GM06990 (cell line): ENCODE data around the gene CKAP5.

ENCODE experiments used
- DNase-seq: peaks from one replicate; pipeline ENCODE4 v3.0.0-alpha.2; 2011; ENCODE audit not compliant: insufficient read length; ENCODE audit errors: extremely low read depth
- H3K27me3 ChIP-seq: replicated peaks from 2 replicates; pipeline ENCODE4 v1.6.0; 2011; ENCODE audit warnings: low read length; ENCODE audit not compliant: control insufficient read depth, insufficient read depth
- H3K36me3 ChIP-seq: 2 replicates; pipeline ENCODE4 v1.5.1; 2011; ENCODE audit warnings: low read length; ENCODE audit not compliant: control insufficient read depth, insufficient read depth
- H3K4me3 ChIP-seq: replicated peaks from 2 replicates; pipeline ENCODE4 v1.5.1; 2011; ENCODE audit warnings: low read depth, mild to moderate bottlenecking, control low read depth, low read length
- TF ChIP-seq, protein P1 (sequence below): IDR thresholded peaks from 2 replicates; pipeline ENCODE4 v1.5.1; 2011; ENCODE audit warnings: low read length, control low read depth, mild to moderate bottlenecking, inconsistent platforms; ENCODE audit not compliant: insufficient read depth, poor library complexity, severe bottlenecking

CKAP5 gene

DNA sequence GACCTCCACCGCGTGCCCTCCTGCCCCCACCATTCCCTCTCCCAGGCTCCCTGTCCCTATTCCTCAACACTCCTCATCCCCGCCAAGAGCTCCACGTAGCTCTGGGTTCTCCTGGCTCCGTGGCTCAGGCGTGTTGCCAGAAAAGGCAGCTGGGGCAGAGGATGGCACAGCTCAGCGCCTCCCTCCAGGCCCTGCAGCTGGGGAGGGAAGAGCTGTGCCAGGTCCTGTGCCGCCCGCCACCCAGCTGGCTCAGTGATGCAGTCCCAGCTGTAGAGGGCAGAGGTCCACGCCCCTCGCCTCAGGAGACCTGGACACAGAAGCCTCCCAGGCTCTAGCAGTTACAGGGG, 149.9 kb downstream of the CKAP5 start:
- DNase-seq = no peak
- TF ChIP-seq, protein P1, sequence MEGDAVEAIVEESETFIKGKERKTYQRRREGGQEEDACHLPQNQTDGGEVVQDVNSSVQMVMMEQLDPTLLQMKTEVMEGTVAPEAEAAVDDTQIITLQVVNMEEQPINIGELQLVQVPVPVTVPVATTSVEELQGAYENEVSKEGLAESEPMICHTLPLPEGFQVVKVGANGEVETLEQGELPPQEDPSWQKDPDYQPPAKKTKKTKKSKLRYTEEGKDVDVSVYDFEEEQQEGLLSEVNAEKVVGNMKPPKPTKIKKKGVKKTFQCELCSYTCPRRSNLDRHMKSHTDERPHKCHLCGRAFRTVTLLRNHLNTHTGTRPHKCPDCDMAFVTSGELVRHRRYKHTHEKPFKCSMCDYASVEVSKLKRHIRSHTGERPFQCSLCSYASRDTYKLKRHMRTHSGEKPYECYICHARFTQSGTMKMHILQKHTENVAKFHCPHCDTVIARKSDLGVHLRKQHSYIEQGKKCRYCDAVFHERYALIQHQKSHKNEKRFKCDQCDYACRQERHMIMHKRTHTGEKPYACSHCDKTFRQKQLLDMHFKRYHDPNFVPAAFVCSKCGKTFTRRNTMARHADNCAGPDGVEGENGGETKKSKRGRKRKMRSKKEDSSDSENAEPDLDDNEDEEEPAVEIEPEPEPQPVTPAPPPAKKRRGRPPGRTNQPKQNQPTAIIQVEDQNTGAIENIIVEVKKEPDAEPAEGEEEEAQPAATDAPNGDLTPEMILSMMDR = no peak
- Histone ChIP-seq H3K36me3 (peaks cover 33% of the 10 kb centered on the region), H3K4me3 (no peak overlapping the region), H3K27me3 (no peaks in the 10 kb centered on the region)

DNA sequence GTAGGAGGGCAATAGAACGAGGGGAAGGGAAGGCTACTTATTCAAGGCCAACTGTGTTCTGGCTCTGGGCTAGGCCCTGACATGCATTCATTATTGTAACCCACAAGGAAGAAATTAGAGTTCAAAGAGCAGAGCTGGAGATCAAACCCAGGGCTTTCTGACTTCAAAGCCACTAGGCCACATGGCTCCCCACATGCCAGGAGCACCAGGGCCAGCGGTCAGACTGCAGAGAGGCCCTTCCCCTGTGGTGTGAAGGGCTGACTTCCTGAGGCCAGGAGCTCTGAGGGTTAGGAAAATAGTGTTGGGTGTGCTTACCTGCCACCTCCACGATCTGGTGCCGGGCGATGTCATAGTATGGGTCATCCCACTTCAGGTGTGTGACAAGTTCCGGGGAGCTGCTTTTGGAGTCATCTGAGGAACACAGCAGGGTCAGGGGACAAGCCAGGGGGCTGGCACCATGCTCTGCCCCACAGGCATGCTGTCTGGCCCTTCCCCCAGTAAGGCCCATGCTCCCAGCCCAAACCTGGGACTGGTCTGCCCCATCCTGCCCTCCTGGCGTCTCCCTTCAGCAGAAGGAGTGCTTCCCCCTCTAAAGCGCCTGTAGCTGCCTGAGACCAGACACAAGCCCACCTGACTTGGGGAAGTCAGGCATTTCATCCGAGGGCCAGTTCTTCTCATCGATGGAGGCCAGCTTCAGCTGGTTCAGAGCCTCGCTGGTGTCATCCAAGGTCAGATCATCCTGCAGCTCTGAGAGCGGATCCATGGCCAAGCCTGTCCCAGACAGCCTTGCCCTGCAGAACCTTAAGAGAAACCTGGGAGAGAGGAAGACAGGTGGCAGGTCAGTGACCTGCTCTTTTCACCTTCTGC, 150.5 kb downstream of the CKAP5 start:
- Histone ChIP-seq H3K36me3 (peaks cover 33% of the 10 kb centered on the region), H3K4me3 (no peak overlapping the region), H3K27me3 (no peaks in the 10 kb centered on the region)
- TF ChIP-seq, protein P1 = no peak
- no peak for DNase-seq

DNA sequence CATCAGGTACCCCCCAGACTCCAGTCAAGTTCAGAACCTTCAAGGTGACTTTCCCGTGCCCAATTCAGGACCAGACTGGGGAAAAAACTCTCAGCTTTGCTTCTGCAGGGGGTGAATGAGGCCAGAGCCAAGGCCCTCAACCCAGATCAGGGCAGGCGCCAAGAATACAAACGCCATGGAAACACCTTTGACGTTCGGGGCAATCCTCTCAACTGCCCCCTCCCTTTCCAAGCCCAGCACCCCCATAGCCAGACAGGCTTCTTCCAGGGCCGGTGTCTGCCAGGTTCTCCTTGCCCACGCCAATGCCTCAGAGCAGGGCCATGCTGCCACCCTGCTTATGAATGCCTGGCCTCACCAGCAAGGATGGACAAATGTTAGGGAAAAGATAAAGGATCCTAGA, 151.5 kb downstream of the CKAP5 start:
- no peak for DNase-seq
- TF ChIP-seq, protein P1 = no peak
- Histone ChIP-seq H3K4me3 (no peak overlapping the region), H3K36me3 (peaks cover 33% of the 10 kb centered on the region), H3K27me3 (no peaks in the 10 kb centered on the region)

DNA sequence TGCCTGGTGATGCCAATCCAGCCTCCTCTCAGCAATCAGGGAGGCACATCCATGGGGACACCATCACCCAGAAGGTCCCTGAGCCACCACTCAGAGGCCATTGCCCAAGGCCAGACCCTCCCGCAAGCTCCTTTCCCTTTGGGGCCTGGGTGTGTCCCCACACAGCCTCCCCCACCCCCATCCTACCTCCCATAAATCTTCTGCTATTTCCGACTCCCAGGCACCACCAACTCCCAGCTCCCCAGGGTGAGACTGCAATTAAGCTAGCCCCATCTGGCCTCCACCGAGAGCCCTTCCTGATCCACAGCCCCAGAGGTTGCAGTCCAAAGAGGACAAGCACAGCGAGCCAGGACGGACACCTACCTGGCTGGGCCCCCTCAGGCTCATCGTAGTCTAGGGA, 152.0 kb downstream of the CKAP5 start:
- no peak for DNase-seq

DNA sequence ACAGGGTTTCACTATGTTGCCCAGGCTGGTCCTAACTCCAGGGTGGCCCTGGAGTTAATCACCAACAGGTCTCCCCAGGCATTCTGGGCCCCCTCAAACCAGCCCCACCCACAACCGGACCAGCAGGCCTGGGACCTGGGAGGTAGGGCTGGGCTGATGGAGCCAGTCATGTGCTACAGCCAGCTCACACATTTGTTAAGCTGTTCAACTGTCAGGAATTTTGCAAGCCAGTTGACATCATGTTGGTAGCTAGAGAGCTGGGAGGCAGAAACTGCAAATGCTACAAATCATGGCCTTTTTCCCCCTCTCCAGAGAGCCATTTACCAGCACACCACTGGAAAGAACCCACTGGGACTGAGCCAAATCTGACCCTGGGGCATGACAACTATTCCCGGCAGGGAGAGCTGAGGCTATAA, 152.5 kb downstream of the CKAP5 start:
- no peak overlapping the region for H3K4me3 ChIP-seq
- no peaks in the 10 kb centered on the region for H3K27me3 ChIP-seq
- TF ChIP-seq, protein P1 = no peak
- H3K36me3 ChIP-seq = peaks cover 35% of the 10 kb centered on the region
- no peak for DNase-seq

More for the DNA sequence above, 152.0 kb downstream of the CKAP5 start:
- Histone ChIP-seq H3K27me3 (no peaks in the 10 kb centered on the region), H3K4me3 (no peak overlapping the region), H3K36me3 (peaks cover 34% of the 10 kb centered on the region)
- TF ChIP-seq, protein P1 = no peak
